BLaER1 (cell line): ENCODE results near the gene SGSH.
A peak's percentile ranks its signal among the peaks of the same experiment; 100 is the strongest.

Experiments used
- H3K27ac ChIP-seq: shearing (Covaris generic); formaldehyde crosslinking; 2 replicates; pipeline ENCODE4 v1.8.1; 2022
- H3K27me3 ChIP-seq: shearing (Covaris generic); formaldehyde crosslinking; 2 replicates; pipeline ENCODE4 v1.8.1; 2022
- H3K36me3 ChIP-seq: shearing (Covaris generic); formaldehyde crosslinking; 2 replicates; pipeline ENCODE4 v1.8.1; 2022
- H3K4me1 ChIP-seq: shearing (Covaris generic); formaldehyde crosslinking; 2 replicates; pipeline ENCODE4 v1.8.1; 2022
- H3K4me2 ChIP-seq: shearing (Covaris generic); formaldehyde crosslinking; 2 replicates; pipeline ENCODE4 v1.8.1; 2022
- H3K4me3 ChIP-seq: shearing (Covaris generic); formaldehyde crosslinking; 2 replicates; pipeline ENCODE4 v1.8.1; 2022
- H3K9ac ChIP-seq: shearing (Covaris generic); formaldehyde crosslinking; 2 replicates; pipeline ENCODE4 v1.8.1; 2022
- H3K9me3 ChIP-seq: shearing (Covaris generic); formaldehyde crosslinking; 2 replicates; pipeline ENCODE4 v1.8.1; 2022
- H4K20me1 ChIP-seq: shearing (Covaris generic); formaldehyde crosslinking; 2 replicates; pipeline ENCODE4 v1.8.1; 2022
- Cebpa-rat ChIP-seq: shearing (Covaris generic); IDR thresholded peaks from 2 replicates; pipeline ENCODE4 v1.8.1; 2022

SGSH gene

GRCh38 chr17:80220736-80221215, 643 bp upstream of the SGSH start:
- H3K4me3 ChIP-seq = peak overlapping the region; percentile 74
- H3K4me2 ChIP-seq = peak overlapping the region; percentile 100
- peaks cover 45% of the 10 kb centered on the region for H3K4me1 ChIP-seq
- peaks cover 42% of the 10 kb centered on the region for H4K20me1 ChIP-seq
- TF ChIP-seq Cebpa-rat = no peak
- H3K27me3 ChIP-seq = peaks cover 27% of the 10 kb centered on the region
- H3K27ac ChIP-seq = no peak overlapping the region
- no peaks in the 10 kb centered on the region for H3K36me3 ChIP-seq
- H3K9me3 ChIP-seq = no peaks in the 10 kb centered on the region
- H3K9ac ChIP-seq = no peak overlapping the region

- H3K4me2 ChIP-seq = peak overlapping the region; percentile 100
- H3K9ac ChIP-seq = peak overlapping the region; percentile 69
- no peak overlapping the region for H3K27ac ChIP-seq
- peaks cover 45% of the 10 kb centered on the region for H3K4me1 ChIP-seq
- peaks cover 42% of the 10 kb centered on the region for H4K20me1 ChIP-seq
- no peak for TF ChIP-seq Cebpa-rat
- peaks cover 27% of the 10 kb centered on the region for H3K27me3 ChIP-seq
- H3K4me3 ChIP-seq = peak overlapping the region; percentile 74
- no peaks in the 10 kb centered on the region for H3K36me3 ChIP-seq
- no peaks in the 10 kb centered on the region for H3K9me3 ChIP-seq
Observed at GRCh38 chr17:80219763-80220053, 425 bp downstream of the SGSH start.

- no peak for TF ChIP-seq Cebpa-rat
- Histone ChIP-seq H3K9me3 (no peaks in the 10 kb centered on the region), H3K36me3 (no peaks in the 10 kb centered on the region), H3K4me2 (peak overlapping the region; percentile 100), H3K27me3 (peaks cover 27% of the 10 kb centered on the region), H3K9ac (peak overlapping the region; percentile 69; the same call in 1 of the 2 replicates), H3K27ac (no peak overlapping the region), H3K4me1 (peaks cover 45% of the 10 kb centered on the region), H3K4me3 (peak overlapping the region; percentile 74), H4K20me1 (peaks cover 42% of the 10 kb centered on the region)
Observed at GRCh38 chr17:80219013-80219762, 945 bp downstream of the SGSH start.

- Histone ChIP-seq H3K36me3 (no peaks in the 10 kb centered on the region), H3K9me3 (no peaks in the 10 kb centered on the region), H3K4me3 (no peak overlapping the region), H3K27ac (no peak overlapping the region), H3K4me2 (peak overlapping the region; percentile 100), H3K9ac (no peak overlapping the region), H3K4me1 (peaks cover 43% of the 10 kb centered on the region), H3K27me3 (peaks cover 27% of the 10 kb centered on the region), H4K20me1 (peaks cover 42% of the 10 kb centered on the region)
- no peak for TF ChIP-seq Cebpa-rat
Observed at GRCh38 chr17:80218391-80218790, 1.7 kb downstream of the SGSH start.

- peaks cover 44% of the 10 kb centered on the region for H3K4me1 ChIP-seq
- peaks cover 27% of the 10 kb centered on the region for H3K27me3 ChIP-seq
- no peak overlapping the region for H3K27ac ChIP-seq
- peaks cover 38% of the 10 kb centered on the region for H4K20me1 ChIP-seq
- TF ChIP-seq Cebpa-rat = no peak
- H3K9me3 ChIP-seq = no peaks in the 10 kb centered on the region
- H3K9ac ChIP-seq = no peak overlapping the region
- no peak overlapping the region for H3K4me3 ChIP-seq
- no peaks in the 10 kb centered on the region for H3K36me3 ChIP-seq
- peak overlapping the region; percentile 100; the same call in 1 of the 2 replicates for H3K4me2 ChIP-seq
Observed at GRCh38 chr17:80217703-80218362, 2.3 kb downstream of the SGSH start.

- Histone ChIP-seq H3K4me1 (peaks cover 45% of the 10 kb centered on the region), H3K9me3 (no peaks in the 10 kb centered on the region), H3K36me3 (no peaks in the 10 kb centered on the region), H3K27ac (no peak overlapping the region), H3K27me3 (peaks cover 26% of the 10 kb centered on the region), H3K4me2 (no peak overlapping the region), H3K4me3 (no peak overlapping the region), H4K20me1 (peaks cover 38% of the 10 kb centered on the region), H3K9ac (no peak overlapping the region)
- TF ChIP-seq Cebpa-rat = no peak
Observed at GRCh38 chr17:80216473-80217456, 3.4 kb downstream of the SGSH start.

- H3K27me3 ChIP-seq = peaks cover 7% of the 10 kb centered on the region
- H3K9ac ChIP-seq = no peak overlapping the region
- no peak overlapping the region for H3K4me3 ChIP-seq
- H3K4me2 ChIP-seq = no peak overlapping the region
- H3K9me3 ChIP-seq = no peaks in the 10 kb centered on the region
- no peaks in the 10 kb centered on the region for H3K36me3 ChIP-seq
- TF ChIP-seq Cebpa-rat = no peak
- H3K4me1 ChIP-seq = peaks cover 31% of the 10 kb centered on the region
- H3K27ac ChIP-seq = no peak overlapping the region
- peaks cover 24% of the 10 kb centered on the region for H4K20me1 ChIP-seq
Observed at GRCh38 chr17:80214878-80215210, 5.3 kb downstream of the SGSH start.

GRCh38 chr17:80214012-80214877, 5.9 kb downstream of the SGSH start:
- Histone ChIP-seq H3K36me3 (no peaks in the 10 kb centered on the region), H3K27ac (no peak overlapping the region), H3K27me3 (0 out of 2 replicates have a peak, but pooled peaks cover 5% of the 10 kb centered on the region), H3K4me1 (peaks cover 25% of the 10 kb centered on the region), H3K4me2 (no peak overlapping the region), H3K4me3 (no peak overlapping the region), H4K20me1 (peaks cover 18% of the 10 kb centered on the region), H3K9me3 (no peaks in the 10 kb centered on the region), H3K9ac (no peak overlapping the region)
- no peak for TF ChIP-seq Cebpa-rat

- no peak overlapping the region for H3K4me3 ChIP-seq
Observed at GRCh38 chr17:80213643-80213975, 6.5 kb downstream of the SGSH start.

More at GRCh38 chr17:80213643-80213975, 6.5 kb downstream of the SGSH start:
- Histone ChIP-seq H4K20me1 (peaks cover 12% of the 10 kb centered on the region), H3K27me3 (0 out of 2 replicates have a peak, but pooled peaks cover 5% of the 10 kb centered on the region), H3K4me2 (peak overlapping the region; percentile 45), H3K27ac (peak overlapping the region; percentile 53), H3K4me1 (peaks cover 19% of the 10 kb centered on the region), H3K36me3 (no peaks in the 10 kb centered on the region), H3K9ac (no peak overlapping the region), H3K9me3 (no peaks in the 10 kb centered on the region)
- no peak for TF ChIP-seq Cebpa-rat
